GM19238 (cell line): ENCODE measurements around the gene ISG20.

ENCODE experiments used
- DNase-seq: peaks from one replicate; pipeline ENCODE4 v3.0.0; 2011; ENCODE audit warnings: low spot score; ENCODE audit not compliant: insufficient read length

Gene ISG20

DNA sequence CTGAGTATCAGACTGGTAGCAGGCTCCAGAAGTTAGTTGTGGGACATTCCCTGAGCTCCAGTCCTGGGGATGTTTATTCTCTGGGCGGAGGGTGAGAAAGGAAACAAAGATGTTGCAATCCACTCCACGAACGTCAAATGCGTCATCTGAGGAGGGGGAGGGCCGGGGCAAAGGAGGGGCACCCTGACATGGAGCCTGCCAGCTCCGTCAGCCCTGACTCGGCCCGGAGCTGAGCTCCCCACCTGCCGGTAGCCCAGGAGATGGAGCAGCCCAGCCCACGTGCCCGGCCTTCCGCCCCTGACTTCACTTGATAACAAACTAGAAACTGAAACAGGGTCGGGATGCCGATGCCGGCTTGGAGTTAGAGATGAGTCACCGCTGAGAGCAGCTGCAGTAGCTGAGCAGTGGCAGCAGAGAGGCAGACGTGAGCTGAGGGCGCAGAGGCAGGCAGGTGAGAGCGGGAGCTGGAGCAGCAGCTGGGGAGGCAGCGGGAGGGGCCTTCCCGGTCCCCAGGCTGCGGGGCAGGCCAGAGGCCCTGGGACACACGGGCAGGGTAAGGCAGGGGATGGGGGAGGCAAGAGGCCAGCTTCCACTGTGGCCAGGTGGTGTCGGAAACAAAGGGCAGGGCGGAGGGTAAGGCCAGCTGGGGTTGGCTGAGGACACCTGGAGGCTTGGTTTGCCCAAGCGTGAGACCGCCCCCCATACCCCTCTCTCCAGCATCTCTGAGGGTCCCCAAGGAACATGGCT is at the start of gene ISG20:
TSS of gene ISG20 (plus strand) at position 391 of the 747 bp plus-strand sequence. CDS start at position 742, 351 bp downstream.
- DNase-seq = peak; percentile 88

DNA sequence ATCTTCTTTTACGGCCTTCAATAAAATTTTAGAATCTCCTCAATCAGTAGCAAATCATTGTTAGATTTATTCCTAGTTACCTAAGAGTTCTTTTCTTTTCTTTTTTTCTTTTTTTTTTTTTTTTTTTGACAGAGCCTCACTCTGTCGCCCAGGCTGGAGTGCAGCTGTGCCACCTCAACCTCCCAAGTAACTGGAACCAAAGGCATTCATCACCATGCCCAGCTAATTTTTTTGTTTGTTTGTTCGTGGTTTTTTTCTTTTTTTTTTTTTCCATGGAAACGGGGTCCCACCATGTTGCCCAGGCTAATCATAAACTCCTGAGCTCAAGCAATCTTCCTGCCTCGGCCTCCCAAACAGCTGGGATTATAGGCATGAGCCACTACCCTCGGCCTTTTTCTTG is 48.1 kb upstream of the ISG20 start:
- no peak for DNase-seq

DNA sequence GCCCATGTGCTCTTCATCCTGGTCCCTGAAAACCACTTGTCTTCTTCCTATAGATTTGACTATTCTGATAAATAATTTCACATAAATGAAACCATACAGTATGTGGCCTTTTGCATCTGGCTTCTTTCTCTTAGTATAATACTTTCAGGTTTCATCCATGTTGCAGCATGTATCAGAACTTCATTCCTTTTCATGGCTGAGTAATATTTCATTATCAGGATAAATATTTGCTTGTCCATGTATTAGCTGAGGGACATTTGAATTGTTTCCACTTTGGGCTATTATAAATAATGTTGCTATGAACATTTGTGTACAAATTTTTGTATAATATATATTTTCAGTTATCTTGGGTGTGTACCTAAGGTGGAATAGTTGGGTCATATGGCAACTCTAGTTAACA is 47.4 kb upstream of the ISG20 start:
- no peak for DNase-seq

DNA sequence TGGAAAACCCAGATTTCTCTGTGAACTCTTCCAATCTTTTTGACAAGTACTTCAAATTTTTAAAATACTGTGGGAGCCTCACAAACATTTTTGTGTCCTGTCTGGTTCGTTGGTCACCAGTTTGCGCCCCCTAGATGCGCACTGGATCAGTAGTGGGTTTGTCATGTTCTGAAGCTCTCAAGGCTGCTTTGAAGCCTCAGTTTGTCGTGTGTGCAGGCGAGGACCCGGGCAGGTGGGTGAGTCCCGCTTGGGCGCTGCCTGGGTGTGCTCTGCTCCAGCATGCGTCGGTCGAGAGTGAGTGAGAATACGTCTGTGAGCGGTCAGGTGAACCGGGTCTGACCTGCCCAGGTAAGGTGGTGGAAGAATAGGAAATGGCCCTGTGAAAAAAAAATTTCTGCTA is 34.9 kb upstream of the ISG20 start:
- DNase-seq = no peak

DNA sequence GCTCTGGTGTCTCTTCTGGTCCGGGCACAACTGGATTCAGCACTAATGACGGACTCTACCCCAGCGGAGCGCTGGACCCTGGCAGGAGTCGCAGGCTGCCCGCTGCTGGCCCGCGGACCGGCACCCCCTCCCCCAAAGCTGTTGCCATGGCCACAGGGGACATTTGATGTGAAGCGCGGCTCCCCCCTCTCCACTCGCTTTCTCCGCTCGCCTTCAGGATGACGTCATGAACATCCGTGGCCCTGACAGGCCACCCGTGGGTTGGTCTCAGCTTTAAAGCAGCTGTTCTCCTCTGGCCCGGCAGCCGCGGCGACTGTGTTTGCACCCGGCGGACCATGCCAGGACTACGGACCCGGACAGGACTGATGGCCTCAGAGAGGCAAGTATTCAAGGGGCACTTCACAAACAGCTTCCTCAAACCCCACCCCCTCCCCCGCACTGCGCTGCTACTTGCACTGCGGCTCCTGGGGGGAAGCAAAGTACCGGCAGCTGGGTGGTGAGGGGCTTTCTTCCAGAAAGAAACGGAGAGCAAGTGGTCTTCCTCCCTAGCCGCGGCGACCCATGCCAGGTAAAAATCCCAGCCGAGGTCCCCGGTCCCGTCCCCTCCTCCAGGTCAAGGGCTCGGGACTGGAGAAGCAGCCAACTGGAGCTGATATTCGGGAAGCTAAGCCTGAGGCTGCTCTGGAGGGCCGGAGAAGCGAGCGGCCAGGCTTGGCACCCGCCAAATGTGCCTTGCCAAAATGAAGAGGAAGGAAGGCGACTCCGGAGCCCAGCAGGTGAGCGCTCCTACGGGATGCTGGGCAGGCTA is 34.2 kb upstream of the ISG20 start:
- DNase-seq = no peak

DNA sequence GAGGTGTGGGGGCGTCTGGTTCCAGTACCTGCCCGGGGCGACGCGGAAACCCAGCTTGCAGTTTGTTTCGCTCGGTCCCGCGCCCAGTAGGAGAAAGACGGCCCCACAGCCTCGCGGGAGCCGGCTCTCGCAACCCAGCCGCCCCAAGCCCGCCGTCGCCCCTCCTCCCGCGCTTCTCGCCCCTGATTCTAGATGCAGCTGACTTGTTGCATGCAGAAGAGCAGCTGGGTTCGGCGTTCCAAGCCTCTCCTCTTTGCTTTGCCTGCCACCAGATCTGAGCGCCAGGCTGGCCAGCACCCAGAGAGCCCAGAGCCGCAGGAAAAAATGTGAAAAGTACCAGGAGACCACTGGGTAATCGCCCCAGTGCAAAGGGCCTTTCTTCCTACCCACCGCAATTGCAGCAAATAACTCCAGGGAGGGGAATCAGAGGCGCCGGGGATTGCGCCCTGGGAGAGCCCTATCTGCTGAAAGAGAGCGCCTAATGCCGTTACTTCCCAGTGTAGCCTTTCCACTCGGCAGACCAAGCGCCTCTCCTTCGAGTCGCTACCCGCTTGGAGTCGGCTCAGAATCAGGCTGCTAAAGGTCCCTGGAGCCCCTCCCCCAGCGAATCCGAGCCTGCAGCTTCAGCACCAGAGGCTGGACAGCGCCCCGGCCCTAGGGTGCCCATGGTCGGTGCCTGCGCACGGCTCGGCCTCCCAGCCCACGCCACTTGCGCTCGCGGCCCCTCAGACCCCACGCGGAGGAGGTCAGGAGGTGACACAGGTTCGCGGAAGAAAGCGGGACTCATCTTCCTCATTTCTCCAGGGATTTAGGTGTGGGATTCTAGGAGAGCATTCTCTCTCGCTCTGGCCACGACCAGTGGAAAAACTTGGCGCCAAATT is 33.4 kb upstream of the ISG20 start:
- no peak for DNase-seq

DNA sequence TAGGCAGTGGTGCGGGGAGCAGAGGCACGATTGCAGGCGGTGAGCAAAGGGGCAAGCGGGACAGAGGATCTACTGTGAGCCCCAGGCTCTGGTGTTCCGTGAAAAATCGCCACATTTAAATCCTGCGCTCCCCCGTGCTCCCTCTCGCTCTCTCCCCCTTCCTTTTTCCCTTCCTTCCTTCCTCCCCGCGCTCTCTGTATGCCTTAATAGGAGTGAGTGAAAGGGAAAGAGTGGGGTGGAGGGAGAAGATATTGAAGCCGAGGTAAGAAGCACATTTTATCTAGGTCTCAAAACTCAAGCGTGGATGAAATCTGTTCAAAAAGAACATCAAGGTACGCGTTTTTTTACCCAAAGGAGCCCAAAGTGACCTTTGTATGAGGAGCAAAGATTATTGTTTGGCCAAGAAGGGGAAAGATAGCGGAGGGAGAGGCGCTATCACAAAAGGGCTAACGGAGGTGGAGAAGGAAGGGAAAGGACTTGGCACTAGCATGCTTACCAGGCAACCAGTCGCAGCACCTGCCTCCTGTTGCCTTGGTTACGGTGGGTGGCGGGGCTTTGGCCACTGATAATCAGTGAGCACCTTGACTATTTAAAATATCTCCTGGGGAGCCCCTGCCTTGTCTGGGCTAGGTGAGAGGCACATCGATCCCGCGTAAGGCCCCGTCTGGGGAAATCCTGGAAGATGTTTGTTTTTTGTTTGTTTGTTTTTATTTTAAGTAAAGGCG is 32.6 kb upstream of the ISG20 start:
- DNase-seq = no peak

- no peak for DNase-seq
Measured at GRCh38 chr15:88607951-88608350, 30.9 kb upstream of the ISG20 start.

DNA sequence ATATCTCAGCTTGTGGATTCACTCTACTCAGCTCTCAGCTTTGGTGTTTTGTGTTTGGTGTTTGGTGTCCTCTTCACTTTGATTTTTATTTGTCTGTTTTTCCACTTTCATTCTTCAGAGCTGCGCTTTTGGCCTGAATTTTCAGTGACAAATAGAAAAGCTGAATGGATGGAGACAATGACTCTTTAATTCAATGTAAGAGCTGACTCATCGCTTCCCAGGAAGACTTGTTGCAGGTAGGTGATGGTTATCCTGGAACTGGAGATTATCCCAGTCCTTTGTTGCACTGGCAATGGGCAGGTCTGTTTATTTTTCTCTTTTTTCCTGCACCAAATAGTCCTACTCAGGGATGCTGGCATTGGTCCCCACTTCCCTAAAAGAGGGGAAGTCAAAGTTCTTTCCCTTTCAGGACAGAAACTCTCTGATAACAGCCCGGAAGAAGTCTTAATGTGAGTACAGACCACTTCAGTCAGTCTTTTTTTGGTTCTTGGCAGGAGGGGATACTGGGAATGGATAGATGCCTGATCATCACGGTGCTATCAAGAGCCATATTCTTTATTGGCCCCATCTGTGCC is 30.1 kb upstream of the ISG20 start:
- no peak for DNase-seq

DNA sequence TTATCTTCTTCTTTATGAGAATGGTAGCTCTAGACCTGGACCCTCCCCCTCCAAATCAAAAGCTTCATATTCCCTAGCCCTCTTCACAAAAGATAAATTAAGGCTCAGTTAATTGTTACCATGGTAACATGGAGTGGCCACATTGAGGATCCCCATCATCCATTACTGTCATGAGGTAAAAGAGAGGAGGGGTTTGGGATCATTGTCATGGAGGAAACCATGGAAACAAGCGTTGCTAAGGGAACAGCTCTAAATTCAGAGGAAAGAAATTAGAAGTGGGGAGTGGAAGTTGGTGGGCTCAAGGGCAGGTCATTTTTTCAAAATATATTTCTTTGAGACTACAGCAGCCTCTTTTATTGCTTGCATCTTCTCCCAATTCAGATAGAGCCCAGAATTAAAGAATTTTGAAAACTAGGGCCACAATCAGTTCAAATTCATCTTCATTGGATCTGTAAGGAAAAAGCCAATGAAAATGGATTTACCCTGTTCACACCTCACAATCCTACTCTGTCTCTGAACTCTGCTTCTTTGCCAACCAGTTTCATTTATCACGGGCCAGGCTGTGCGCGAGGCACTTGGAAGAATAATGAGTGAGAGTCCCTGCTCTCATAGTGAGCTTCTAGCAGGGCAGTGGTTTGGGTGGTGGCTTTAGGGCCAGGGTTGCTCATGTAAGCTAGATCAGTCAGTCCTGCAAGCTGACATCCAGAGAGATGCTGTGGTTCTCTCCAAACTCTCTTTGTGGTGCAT is 29.3 kb upstream of the ISG20 start:
- DNase-seq = no peak

DNA sequence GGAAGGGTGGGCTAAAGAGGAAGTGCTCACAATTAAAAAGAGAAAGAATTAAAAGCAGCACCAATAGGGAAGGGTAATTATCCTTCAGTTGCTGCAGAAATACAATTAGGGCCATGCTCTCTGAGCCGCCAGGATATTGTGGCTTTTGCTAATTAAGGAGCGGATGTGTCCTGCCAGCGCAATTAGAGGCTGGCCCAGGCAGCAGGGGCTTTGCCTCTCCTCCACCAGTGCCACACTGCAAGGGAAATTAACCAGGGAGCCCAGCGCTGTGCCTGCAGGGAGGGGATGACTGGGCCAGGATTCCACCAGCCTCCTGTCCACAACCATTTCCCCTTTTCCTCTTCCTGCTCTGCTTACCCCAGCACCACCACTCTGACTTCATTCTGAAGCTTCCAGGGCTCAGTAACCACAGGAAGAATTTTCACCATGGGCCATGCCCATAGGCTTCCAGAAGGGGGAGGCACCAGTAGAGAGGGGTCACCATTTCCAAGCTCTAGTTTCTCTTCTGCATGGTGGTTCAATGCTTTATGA is 28.1 kb upstream of the ISG20 start:
- DNase-seq = no peak

DNA sequence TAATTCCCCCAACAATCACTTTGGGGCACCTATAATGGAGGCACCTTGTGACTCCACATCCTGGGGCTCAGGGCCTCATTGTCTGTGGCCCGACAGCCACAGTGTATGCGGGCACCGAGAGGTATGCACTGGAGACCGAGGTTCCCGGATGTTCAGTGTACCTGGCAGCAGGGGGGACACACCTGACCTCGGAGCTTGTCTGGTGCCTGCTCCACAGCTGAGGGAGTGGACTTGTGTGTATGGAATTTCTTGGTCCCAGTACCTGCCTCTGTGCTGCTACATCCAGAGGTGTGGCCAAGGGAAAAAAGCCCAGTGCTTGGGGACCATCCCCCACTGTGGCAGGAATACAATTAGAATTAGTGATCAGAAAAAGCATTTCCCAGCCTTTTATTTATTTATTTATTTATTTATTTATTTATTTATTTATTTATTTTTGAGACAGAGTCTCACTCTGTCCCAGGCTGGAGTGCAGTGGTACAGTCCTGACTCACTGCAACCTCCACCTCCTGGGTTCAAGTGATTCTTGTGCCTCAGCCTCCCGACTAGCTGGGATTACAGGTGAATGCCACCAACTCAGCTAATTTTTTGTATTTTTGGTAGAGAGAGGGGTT is 26.5 kb upstream of the ISG20 start:
- DNase-seq = no peak

- DNase-seq = no peak
Measured at GRCh38 chr15:88613074-88613944, 25.5 kb upstream of the ISG20 start.

- DNase-seq = no peak
Measured at GRCh38 chr15:88615303-88616107, 23.3 kb upstream of the ISG20 start.

- DNase-seq = no peak
Measured at GRCh38 chr15:88616240-88616639, 22.6 kb upstream of the ISG20 start.

DNA sequence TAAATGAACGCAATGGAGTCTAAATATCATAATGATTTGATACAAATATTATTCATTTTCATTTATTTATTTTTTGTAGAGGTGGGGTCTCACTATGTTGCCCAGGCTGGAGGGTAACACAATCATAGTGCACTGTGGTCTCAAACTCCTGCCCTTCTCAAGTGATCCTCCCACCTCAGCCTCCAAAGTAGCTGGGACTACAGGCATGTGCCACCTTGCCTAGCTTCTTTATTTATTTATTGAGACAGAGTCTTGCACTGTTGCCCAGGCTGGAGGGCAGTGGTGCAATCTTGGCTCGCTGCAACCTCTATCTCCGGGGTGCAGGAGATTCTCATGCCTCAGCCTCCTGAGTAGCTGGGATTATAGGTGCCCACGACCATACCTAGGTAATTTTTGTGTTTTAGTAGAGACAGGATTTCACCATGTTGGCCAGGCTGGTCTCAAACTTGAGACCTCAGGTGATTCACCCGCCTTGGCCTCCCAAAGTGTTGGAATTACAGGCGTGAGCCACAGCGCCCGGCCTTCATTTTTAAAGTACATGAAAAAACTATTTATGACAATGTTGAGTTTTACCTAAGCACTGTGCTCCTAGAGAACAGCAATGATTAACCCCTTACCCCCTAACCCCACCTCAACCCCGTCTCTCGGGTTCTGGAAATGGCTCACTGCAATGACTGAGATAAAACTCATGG is 21.6 kb upstream of the ISG20 start:
- DNase-seq = no peak

GRCh38 chr15:88617790-88618189 is 21.0 kb upstream of the ISG20 start:
- DNase-seq = no peak
